Measurements from ENCODE around the gene KIAA1671.

- TF ChIP-seq CTCF (IDR thresholded peaks at IDR 0.05) (peak; percentile 44 to 74 (median 63)), POLR2A (IDR thresholded peaks at IDR 0.05) (no peak), EP300 (IDR thresholded peaks at IDR 0.05) (no peak)
Observed at GRCh38 chr22:24938741-24939341, 13.7 kb upstream of the KIAA1671 start.
